H9 (cell line): ENCODE results near the gene SMPD2. TPM values are rescaled to one million over a fixed set of nuclear protein-coding genes. Genes with fewer than 3 reads are reported as not detected.

Experiments used
- DNase-seq: peaks from one replicate; pipeline ENCODE4 v3.0.0-alpha.2; 2017
- H2AFZ ChIP-seq: one replicate; pipeline ENCODE4 v1.6.1; 2013; ENCODE audit warnings: mild to moderate bottlenecking, low read length, control low read depth, moderate library complexity
- H2AK5ac ChIP-seq: 2 replicates; pipeline ENCODE4 v1.6.1; 2013; ENCODE audit warnings: low read length, control low read depth, mixed read lengths; ENCODE audit not compliant: insufficient read length
- H2BK120ac ChIP-seq: one replicate; pipeline ENCODE4 v1.6.1; 2013; ENCODE audit warnings: low read depth, mild to moderate bottlenecking, low read length, control low read depth, inconsistent platforms; ENCODE audit not compliant: poor library complexity, severe bottlenecking
- H2BK12ac ChIP-seq: 2 replicates; pipeline ENCODE4 v1.6.1; 2013; ENCODE audit warnings: low read length, control low read depth, mixed read lengths, low read depth; ENCODE audit not compliant: insufficient read length
- H2BK15ac ChIP-seq: 2 replicates; pipeline ENCODE4 v1.6.1; 2013; ENCODE audit warnings: low read depth, low read length, control low read depth
- H2BK20ac ChIP-seq: one replicate; pipeline ENCODE4 v1.6.1; 2013; ENCODE audit warnings: low read depth, mild to moderate bottlenecking, low read length, control low read depth, inconsistent platforms; ENCODE audit not compliant: poor library complexity, severe bottlenecking
- H2BK5ac ChIP-seq: 2 replicates; pipeline ENCODE4 v1.6.1; 2013; ENCODE audit warnings: low read length, control low read depth, mixed read lengths; ENCODE audit not compliant: insufficient read length
- H3K14ac ChIP-seq: 2 replicates; pipeline ENCODE4 v1.6.1; 2013; ENCODE audit warnings: low read length, control low read depth; ENCODE audit not compliant: insufficient read depth
- H3K18ac ChIP-seq: 2 replicates; pipeline ENCODE4 v1.6.1; 2013; ENCODE audit warnings: low read depth, mild to moderate bottlenecking, mixed read lengths, low read length, control low read depth; ENCODE audit not compliant: insufficient read length
- H3K23ac ChIP-seq: 2 replicates; pipeline ENCODE4 v1.6.1; 2013; ENCODE audit warnings: low read length, control low read depth, mixed read lengths, low read depth; ENCODE audit not compliant: insufficient read length
- H3K23me2 ChIP-seq: 2 replicates; pipeline ENCODE4 v1.6.1; 2013; ENCODE audit warnings: low read depth, mild to moderate bottlenecking, mixed read lengths, low read length, control low read depth; ENCODE audit not compliant: insufficient read length, poor library complexity, severe bottlenecking
- H3K27ac ChIP-seq: 2 replicates; pipeline ENCODE4 v1.5.1; 2013; ENCODE audit warnings: low read length, control low read depth, mixed read lengths, low read depth; ENCODE audit not compliant: insufficient read length
- H3K27me3 ChIP-seq: 2 replicates; pipeline ENCODE4 v1.6.1; 2013; ENCODE audit warnings: low read length, control low read depth, inconsistent platforms; ENCODE audit not compliant: insufficient read depth
- H3K4ac ChIP-seq: 2 replicates; pipeline ENCODE4 v1.6.1; 2013; ENCODE audit warnings: low read depth, mild to moderate bottlenecking, control low read depth, inconsistent platforms, low read length, moderate library complexity
- H3K4me1 ChIP-seq: 2 replicates; pipeline ENCODE4 v1.6.1; 2013; ENCODE audit warnings: low read length, control low read depth, inconsistent platforms; ENCODE audit not compliant: insufficient read depth
- H3K4me2 ChIP-seq: 2 replicates; pipeline ENCODE4 v1.6.1; 2013; ENCODE audit warnings: low read length, control low read depth, mixed read lengths; ENCODE audit not compliant: insufficient read length, insufficient read depth
- H3K56ac ChIP-seq: 2 replicates; pipeline ENCODE4 v1.6.1; 2013; ENCODE audit warnings: low read depth, mild to moderate bottlenecking, mixed read lengths, low read length, control low read depth; ENCODE audit not compliant: insufficient read length
- H3K79me1 ChIP-seq: 2 replicates; pipeline ENCODE4 v1.6.1; 2013; ENCODE audit warnings: low read depth, mild to moderate bottlenecking, moderate library complexity, low read length, control low read depth, inconsistent platforms; ENCODE audit not compliant: insufficient read depth, poor library complexity, severe bottlenecking
- H3K79me2 ChIP-seq: 2 replicates; pipeline ENCODE4 v1.6.1; 2013; ENCODE audit warnings: low read length, control low read depth, inconsistent platforms; ENCODE audit not compliant: insufficient read depth
- H3K9ac ChIP-seq: 2 replicates; pipeline ENCODE4 v1.6.1; 2013; ENCODE audit warnings: low read length, control low read depth, mixed read lengths; ENCODE audit not compliant: insufficient read length; ENCODE audit errors: extremely low read depth
- H3K9me3 ChIP-seq: one replicate; pipeline ENCODE4 v1.6.1; 2013; ENCODE audit warnings: low read depth, low read length, inconsistent platforms; ENCODE audit not compliant: control insufficient read depth
- H3T11ph ChIP-seq: one replicate; pipeline ENCODE4 v1.6.1; 2013; ENCODE audit warnings: mild to moderate bottlenecking, low read length, control low read depth, inconsistent platforms
- H4K20me1 ChIP-seq: one replicate; pipeline ENCODE4 v1.6.1; 2013; ENCODE audit not compliant: control insufficient read depth, insufficient read length, insufficient read depth
- H4K5ac ChIP-seq: 2 replicates; pipeline ENCODE4 v1.6.1; 2013; ENCODE audit warnings: low read depth, mild to moderate bottlenecking, mixed read lengths, low read length, control low read depth; ENCODE audit not compliant: insufficient read length
- H4K8ac ChIP-seq: replicated peaks from 2 replicates; pipeline ENCODE4 v1.6.1; 2013; ENCODE audit warnings: low read length, control low read depth, mixed read lengths, low read depth; ENCODE audit not compliant: insufficient read length
- H4K91ac ChIP-seq: 2 replicates; pipeline ENCODE4 v1.6.1; 2013; ENCODE audit warnings: low read depth, mild to moderate bottlenecking, moderate library complexity, mixed read lengths, low read length, control low read depth; ENCODE audit not compliant: insufficient read length
- H3K27ac Mint-ChIP-seq, 3 experiments: 2 replicates in 2 of 3; 3 replicates in 1 of 3; pipeline ENCODE4 v1.8.0; 2020 to 2021; ENCODE audit warnings: mixed read lengths in 3 of 3, mild to moderate bottlenecking in 1 of 3, moderate library complexity in 1 of 3
- H3K27me3 Mint-ChIP-seq: 2 replicates; pipeline ENCODE4 v1.8.0; 2021; ENCODE audit warnings: low read depth, mild to moderate bottlenecking, moderate library complexity, mixed read lengths
- H3K36me3 Mint-ChIP-seq, 3 experiments: 2 replicates in 2 of 3; 3 replicates in 1 of 3; pipeline ENCODE4 v1.8.0; 2020 to 2021; ENCODE audit warnings: low read depth in 3 of 3, mixed read lengths in 3 of 3; ENCODE audit not compliant: insufficient read depth in 1 of 3
- H3K4me1 Mint-ChIP-seq, 2 experiments: 2 replicates each; pipeline ENCODE4 v1.8.0; 2020; ENCODE audit warnings: mixed read lengths in 2 of 2
- H3K4me3 Mint-ChIP-seq, 2 experiments: 2 replicates in 1 of 2; 3 replicates in 1 of 2; pipeline ENCODE4 v1.8.0; 2020 to 2021; ENCODE audit warnings: mild to moderate bottlenecking in 2 of 2, mixed read lengths in 2 of 2, moderate library complexity in 1 of 2
- H3K9me3 Mint-ChIP-seq, 2 experiments: 2 replicates in 1 of 2; 3 replicates in 1 of 2; pipeline ENCODE4 v1.8.0; 2020; ENCODE audit warnings: mild to moderate bottlenecking in 2 of 2, mixed read lengths in 2 of 2, moderate library complexity in 1 of 2
- WGBS: extraction: QIAGEN DNeasy Blood & Tissue Kit; methylation state at CpG from one replicate; pipeline ENCODE4 v1.1.7; 2013; ENCODE audit warnings: missing lambda C conversion rate, low lambda C conversion rate, mixed read lengths; ENCODE audit not compliant: insufficient read length; ENCODE audit errors: extremely low coverage; 5-methylcytosine and 5-hydroxymethylcytosine counted together
- total RNA-seq: library from RNA; stranded (reverse); gene quantifications from 2 replicates; pipeline ENCODE4 v1.2.1, GENCODE V29; 2021
- TF ChIP-seq, protein P1 (sequence below): fragments of 200-600 bp; sonication (generic); conservative IDR thresholded peaks from 3 replicates; pipeline ENCODE4 v1.8.0; 2021; ENCODE audit warnings: antibody characterized with exemption, mild to moderate bottlenecking

Gene SMPD2
- total RNA-seq, 1 experiment from 2014 or later = 13.0 TPM

DNA sequence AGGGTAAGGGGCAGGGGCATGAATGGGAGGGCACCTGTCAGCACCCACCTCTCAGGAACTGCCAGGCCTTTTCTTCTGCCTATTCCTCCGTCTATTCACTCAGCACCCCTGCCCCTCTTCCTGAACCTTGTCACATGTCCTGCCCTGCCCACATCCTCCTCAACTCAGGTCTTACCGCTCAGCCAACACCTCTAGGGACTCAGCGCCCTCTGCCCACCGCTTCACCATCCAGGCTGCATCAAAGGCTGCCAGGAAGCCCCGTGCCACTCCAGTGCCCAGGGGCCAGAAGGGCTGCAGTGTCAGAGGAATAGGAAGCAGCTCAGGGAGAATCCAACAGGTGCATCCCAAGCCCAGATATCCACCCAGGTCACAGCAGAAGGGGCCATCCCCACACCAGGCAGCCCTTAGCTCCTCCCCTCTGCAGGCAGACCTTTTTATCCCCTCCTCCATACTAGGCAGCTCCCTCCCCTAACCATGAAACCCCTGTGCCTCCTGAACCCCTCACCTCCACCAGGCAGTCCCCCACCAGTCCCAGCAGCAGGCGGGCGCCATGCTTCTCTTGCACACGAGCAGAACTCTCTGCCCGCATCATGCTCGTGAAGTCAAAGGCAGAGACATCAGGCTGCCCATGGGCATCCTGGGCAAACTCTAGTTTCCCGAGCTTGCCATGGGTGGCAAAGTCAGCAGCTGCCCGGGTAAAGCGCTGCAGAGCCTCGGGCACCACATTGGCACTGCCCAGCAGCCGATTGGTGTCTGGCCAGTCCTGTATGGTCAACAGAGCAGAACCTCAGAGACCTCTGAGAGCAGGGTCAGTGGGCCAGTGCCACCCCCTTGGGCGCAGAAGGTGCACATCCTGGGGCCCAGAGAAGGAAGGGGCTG is 9.5 kb downstream of the SMPD2 start:
- no peak overlapping the region for H3K14ac ChIP-seq
- H3K18ac ChIP-seq = no peak overlapping the region
- Mint-ChIP-seq H3K36me3 (peaks cover 19 to 68% (median 51%) of the 10 kb centered on the region in 3 experiments), H3K27me3 (no peaks in the 10 kb centered on the region), H3K4me1 (peaks cover 8 to 9% of the 10 kb centered on the region in 2 experiments), H3K27ac (peak overlapping the region in 1 of 3 experiments; percentile 55; a peak in 1 of 7 replicates), H3K4me3 (no peak overlapping the region), H3K9me3 (no peaks in the 10 kb centered on the region; a peak in 1 of 5 replicates)
- no peaks in the 10 kb centered on the region for H3K9me3 ChIP-seq
- WGBS = no CpG with 5 or more reads among the region's 16 CpGs
- no peaks in the 10 kb centered on the region for H4K20me1 ChIP-seq
- H3K79me1 ChIP-seq = no peaks in the 10 kb centered on the region
- H3K23me2 ChIP-seq = peaks cover 5% of the 10 kb centered on the region
- no peak overlapping the region for H2BK5ac ChIP-seq
- no peaks in the 10 kb centered on the region for H3K4me1 ChIP-seq
- TF ChIP-seq, protein P1, sequence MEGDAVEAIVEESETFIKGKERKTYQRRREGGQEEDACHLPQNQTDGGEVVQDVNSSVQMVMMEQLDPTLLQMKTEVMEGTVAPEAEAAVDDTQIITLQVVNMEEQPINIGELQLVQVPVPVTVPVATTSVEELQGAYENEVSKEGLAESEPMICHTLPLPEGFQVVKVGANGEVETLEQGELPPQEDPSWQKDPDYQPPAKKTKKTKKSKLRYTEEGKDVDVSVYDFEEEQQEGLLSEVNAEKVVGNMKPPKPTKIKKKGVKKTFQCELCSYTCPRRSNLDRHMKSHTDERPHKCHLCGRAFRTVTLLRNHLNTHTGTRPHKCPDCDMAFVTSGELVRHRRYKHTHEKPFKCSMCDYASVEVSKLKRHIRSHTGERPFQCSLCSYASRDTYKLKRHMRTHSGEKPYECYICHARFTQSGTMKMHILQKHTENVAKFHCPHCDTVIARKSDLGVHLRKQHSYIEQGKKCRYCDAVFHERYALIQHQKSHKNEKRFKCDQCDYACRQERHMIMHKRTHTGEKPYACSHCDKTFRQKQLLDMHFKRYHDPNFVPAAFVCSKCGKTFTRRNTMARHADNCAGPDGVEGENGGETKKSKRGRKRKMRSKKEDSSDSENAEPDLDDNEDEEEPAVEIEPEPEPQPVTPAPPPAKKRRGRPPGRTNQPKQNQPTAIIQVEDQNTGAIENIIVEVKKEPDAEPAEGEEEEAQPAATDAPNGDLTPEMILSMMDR = no peak
- no peak overlapping the region for H2AFZ ChIP-seq
- no peak overlapping the region for H4K91ac ChIP-seq
- H3K4me2 ChIP-seq = no peak overlapping the region
- no peak for DNase-seq
- H2BK120ac ChIP-seq = no peak overlapping the region
- H3K4ac ChIP-seq = no peak overlapping the region
- H2AK5ac ChIP-seq = no peak overlapping the region
- H3T11ph ChIP-seq = no peak overlapping the region
- no peak overlapping the region for H3K23ac ChIP-seq
- no peak overlapping the region for H3K27ac ChIP-seq
- no peak overlapping the region for H2BK12ac ChIP-seq
- H4K8ac ChIP-seq = no peak overlapping the region
- H2BK15ac ChIP-seq = no peak overlapping the region
- H3K27me3 ChIP-seq = no peaks in the 10 kb centered on the region
- H4K5ac ChIP-seq = no peak overlapping the region
- H3K79me2 ChIP-seq = no peaks in the 10 kb centered on the region
- no peak overlapping the region for H3K56ac ChIP-seq
- no peak overlapping the region for H2BK20ac ChIP-seq
- H3K9ac ChIP-seq = no peak overlapping the region
